Glutamatergic neuron (in vitro differentiated cells): ENCODE data around the gene SMIM21. TPM values are rescaled to one million over a fixed set of nuclear protein-coding genes. Genes with fewer than 3 reads are reported as not detected.

ENCODE experiments used
- DNase-seq: peaks from one replicate; pipeline ENCODE4 v3.0.0; 2022
- H3K27ac Mint-ChIP-seq: one replicate; pipeline ENCODE4 v1.8.0; 2020; ENCODE audit warnings: mild to moderate bottlenecking, mixed read lengths, inconsistent platforms; ENCODE audit not compliant: unreplicated experiment
- H3K27me3 Mint-ChIP-seq: one replicate; pipeline ENCODE4 v1.8.0; 2020; ENCODE audit warnings: mild to moderate bottlenecking, moderate library complexity, mixed read lengths, inconsistent platforms; ENCODE audit not compliant: unreplicated experiment
- H3K36me3 Mint-ChIP-seq: one replicate; pipeline ENCODE4 v1.8.0; 2020; ENCODE audit warnings: mild to moderate bottlenecking, mixed read lengths, inconsistent platforms; ENCODE audit not compliant: unreplicated experiment
- H3K4me1 Mint-ChIP-seq: one replicate; pipeline ENCODE4 v1.8.0; 2020; ENCODE audit warnings: mild to moderate bottlenecking, low read depth, mixed read lengths, inconsistent platforms; ENCODE audit not compliant: unreplicated experiment
- H3K4me3 Mint-ChIP-seq: one replicate; pipeline ENCODE4 v1.8.0; 2020; ENCODE audit warnings: mild to moderate bottlenecking, mixed read lengths, inconsistent platforms; ENCODE audit not compliant: unreplicated experiment
- H3K9me3 Mint-ChIP-seq: one replicate; pipeline ENCODE4 v1.8.0; 2020; ENCODE audit warnings: mild to moderate bottlenecking, moderate library complexity, mixed read lengths, inconsistent platforms; ENCODE audit not compliant: unreplicated experiment
- CTCF ChIP-seq: fragments of 200-600 bp; sonication (generic); IDR thresholded peaks from one replicate; pipeline ENCODE4 v1.5.0; 2021; ENCODE audit not compliant: partially characterized antibody, unreplicated experiment
- total RNA-seq: library from RNA; stranded (reverse); fragmentation: NEBNext Ultra II Directional; extraction: Animal tissue kit (Norgen Biotek cat#: 25700); gene quantifications from one replicate; pipeline ENCODE4 v1.2.1, GENCODE V29; 2021; ENCODE audit not compliant: unreplicated experiment

SMIM21 gene
- total RNA-seq, 1 donor from 2014 or later = not detected

GRCh38 chr18:75472396-75472795 lies 44.9 kb upstream of the SMIM21 start:
- H3K4me1 Mint-ChIP-seq = peaks cover 4% of the 10 kb centered on the region
- no peaks in the 10 kb centered on the region for H3K36me3 Mint-ChIP-seq
- H3K27ac Mint-ChIP-seq = no peak overlapping the region
- TF ChIP-seq CTCF = no peak
- no peak overlapping the region for H3K4me3 Mint-ChIP-seq
- H3K9me3 Mint-ChIP-seq = peaks cover 2% of the 10 kb centered on the region
- no peak for DNase-seq
- H3K27me3 Mint-ChIP-seq = peaks cover 1% of the 10 kb centered on the region

GRCh38 chr18:75471850-75472249 lies 44.3 kb upstream of the SMIM21 start:
- H3K27me3 Mint-ChIP-seq = peaks cover 2% of the 10 kb centered on the region
- H3K4me1 Mint-ChIP-seq = peaks cover 6% of the 10 kb centered on the region
- H3K4me3 Mint-ChIP-seq = no peak overlapping the region
- H3K9me3 Mint-ChIP-seq = peaks cover 2% of the 10 kb centered on the region
- H3K27ac Mint-ChIP-seq = no peak overlapping the region
- H3K36me3 Mint-ChIP-seq = no peaks in the 10 kb centered on the region
- no peak for DNase-seq
- no peak for TF ChIP-seq CTCF

- Mint-ChIP-seq H3K4me1 (peaks cover 9% of the 10 kb centered on the region), H3K27ac (no peak overlapping the region), H3K27me3 (peaks cover 2% of the 10 kb centered on the region), H3K4me3 (no peak overlapping the region), H3K36me3 (peaks cover 3% of the 10 kb centered on the region), H3K9me3 (peaks cover 2% of the 10 kb centered on the region)
- TF ChIP-seq CTCF = no peak
- no peak for DNase-seq
These were observed 40.3 kb upstream of the SMIM21 start for GRCh38 chr18:75467851-75468250.

- DNase-seq = no peak
- peaks cover 2% of the 10 kb centered on the region for H3K9me3 Mint-ChIP-seq
- H3K27ac Mint-ChIP-seq = no peak overlapping the region
- H3K36me3 Mint-ChIP-seq = peaks cover 3% of the 10 kb centered on the region
- H3K4me1 Mint-ChIP-seq = peaks cover 9% of the 10 kb centered on the region
- no peak for TF ChIP-seq CTCF
- peaks cover 2% of the 10 kb centered on the region for H3K27me3 Mint-ChIP-seq
- no peak overlapping the region for H3K4me3 Mint-ChIP-seq
These were observed 39.8 kb upstream of the SMIM21 start for GRCh38 chr18:75467281-75467795.

GRCh38 chr18:75464356-75464755 lies 36.9 kb upstream of the SMIM21 start:
- no peak overlapping the region for H3K4me3 Mint-ChIP-seq
- H3K27me3 Mint-ChIP-seq = peaks cover 2% of the 10 kb centered on the region
- DNase-seq = no peak
- peaks cover 9% of the 10 kb centered on the region for H3K4me1 Mint-ChIP-seq
- TF ChIP-seq CTCF = no peak
- H3K9me3 Mint-ChIP-seq = peaks cover 2% of the 10 kb centered on the region
- peaks cover 3% of the 10 kb centered on the region for H3K36me3 Mint-ChIP-seq
- H3K27ac Mint-ChIP-seq = no peak overlapping the region
